ENCODE results near the gene SLC7A8. TPM values are rescaled to one million over a fixed set of nuclear protein-coding genes. Genes with fewer than 3 reads are reported as not detected.

Gene SLC7A8
- total and polyA plus RNA-seq, 2 of the 4 experiments (the other 2 are of a cell fraction): 0.31 TPM; not detected in 1

DNA sequence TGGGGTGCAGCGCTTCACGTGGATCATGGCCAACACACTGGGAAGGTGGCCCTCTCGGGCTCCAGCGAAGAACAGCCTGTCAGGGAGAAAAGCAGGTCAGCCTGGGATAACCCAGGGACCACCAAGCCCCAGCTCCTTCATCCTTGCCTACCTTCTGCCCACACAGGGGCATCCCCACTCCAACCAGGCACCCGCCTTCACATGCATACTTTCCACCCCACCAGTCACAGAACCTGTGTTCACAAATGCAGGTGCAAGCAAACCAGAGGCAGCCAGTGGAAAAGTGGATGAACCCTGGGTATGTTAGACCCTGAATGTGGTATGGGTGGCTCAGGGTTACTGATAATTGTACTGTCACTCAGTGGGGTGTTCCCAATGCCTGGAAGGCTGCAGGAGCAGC, 52.0 kb downstream of the SLC7A8 start:
- H3K9me3 ChIP-seq (ENCODE audit: control insufficient read depth, insufficient read depth, low read length): no peaks in the 10 kb centered on the region
- H3K9me1 ChIP-seq (ENCODE audit: insufficient read depth, low read length): no peaks in the 10 kb centered on the region
- no peak overlapping the region for H2AK9ac ChIP-seq (replicated peaks; ENCODE audit: low read depth, low read length, poor library complexity)
- DNase-seq: no peak
- no peak overlapping the region for H2BK120ac ChIP-seq (ENCODE audit: low read depth, low read length)
- H3K14ac ChIP-seq (replicated peaks; ENCODE audit: low read depth, low read length): no peak overlapping the region
- H3K56ac ChIP-seq (ENCODE audit: extremely low read depth, insufficient read depth, low read length): no peak overlapping the region
- H2BK20ac ChIP-seq (ENCODE audit: low read depth, low read length): no peak overlapping the region
- H4K5ac ChIP-seq (ENCODE audit: low read depth, low read length): no peak overlapping the region
- H4K8ac ChIP-seq (ENCODE audit: low read depth in 2 of 2, low read length in 2 of 2): no peak overlapping the region
- ChIA-PET CTCF (interaction anchor here (0.6 kb wide), 1 partner anchor 56 kb away, joined by 7 read pairs; no protein-coding TSS in a partner anchor), POLR2A (ENCODE audit: unreplicated experiment) (no interaction called here)
- H3K27me3 ChIP-seq (ENCODE audit: control insufficient read depth, insufficient read depth, low read length): peaks cover 34% of the 10 kb centered on the region
- no peak overlapping the region for H2AFZ ChIP-seq (replicated peaks; ENCODE audit: low read length, poor library complexity)
- no peaks in the 10 kb centered on the region for H4K20me1 ChIP-seq (ENCODE audit: insufficient read depth, low read length)
- intact Hi-C loops (cut with micrococcal nuclease) (no loop called here), dilution Hi-C loops (cut with HindIII; ENCODE audit: low sequenced_read_pairs, unreplicated experiment) (no loop called here), in situ Hi-C loops (cut with MboI; ENCODE audit: low sequenced_read_pairs) (no loop called here)
- no peak overlapping the region for H3K4me3 ChIP-seq (ENCODE audit: insufficient read depth, low read depth, low read length)
- H3K4me1 ChIP-seq (ENCODE audit: control insufficient read depth, insufficient read depth, low read length): no peaks in the 10 kb centered on the region
- H3K79me1 ChIP-seq (ENCODE audit: low read depth in 1 of 2, low read length in 2 of 2): no peaks in the 10 kb centered on the region
- no peak overlapping the region for H4K91ac ChIP-seq (ENCODE audit: insufficient read depth, low read depth, low read length)
- H3K27ac ChIP-seq (ENCODE audit: insufficient read depth, low read length): no peak overlapping the region
- no peak overlapping the region for H3K18ac ChIP-seq (ENCODE audit: low read depth, low read length)
- no peak overlapping the region for H2BK15ac ChIP-seq (ENCODE audit: low read depth, low read length)
- TF ChIP-seq, protein P1, sequence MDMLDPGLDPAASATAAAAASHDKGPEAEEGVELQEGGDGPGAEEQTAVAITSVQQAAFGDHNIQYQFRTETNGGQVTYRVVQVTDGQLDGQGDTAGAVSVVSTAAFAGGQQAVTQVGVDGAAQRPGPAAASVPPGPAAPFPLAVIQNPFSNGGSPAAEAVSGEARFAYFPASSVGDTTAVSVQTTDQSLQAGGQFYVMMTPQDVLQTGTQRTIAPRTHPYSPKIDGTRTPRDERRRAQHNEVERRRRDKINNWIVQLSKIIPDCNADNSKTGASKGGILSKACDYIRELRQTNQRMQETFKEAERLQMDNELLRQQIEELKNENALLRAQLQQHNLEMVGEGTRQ (IDR thresholded peaks at IDR 0.05; ENCODE audit: low read depth, low read length): no peak
- TF ChIP-seq MXI1 (IDR thresholded peaks at IDR 0.05; ENCODE audit: borderline replicate concordance, low read depth, low read length) (no peak), MAZ (IDR thresholded peaks at IDR 0.05; ENCODE audit: borderline replicate concordance, low read depth, low read length) (no peak)
- no peak overlapping the region for H2AK5ac ChIP-seq (ENCODE audit: low read depth, low read length)
- ATAC-seq (ENCODE audit: low read depth): no peak
- WGBS, 2 experiments (ENCODE audit: extremely low coverage in 2 of 2, insufficient read length in 1 of 2): no CpG with 5 or more reads among the region's 5 CpGs
- H3K36me3 ChIP-seq (ENCODE audit: control insufficient read depth, insufficient read depth, low read length): no peaks in the 10 kb centered on the region
- H3K23ac ChIP-seq (ENCODE audit: low read depth, low read length): no peak overlapping the region
- H3K9ac ChIP-seq (ENCODE audit: low read depth, low read length): no peak overlapping the region
- no peak overlapping the region for H3K4me2 ChIP-seq (ENCODE audit: low read depth, low read length)
- BruUV-seq (replicated peaks): no TSS peak
- H2BK5ac ChIP-seq (ENCODE audit: low read depth, low read length, poor library complexity, severe bottlenecking): no peak overlapping the region
- no peak overlapping the region for H3K4ac ChIP-seq (ENCODE audit: low read depth, low read length)

All from IMR-90 (cell line).